ENCODE results near the gene USH2A.

The USH2A gene

DNA sequence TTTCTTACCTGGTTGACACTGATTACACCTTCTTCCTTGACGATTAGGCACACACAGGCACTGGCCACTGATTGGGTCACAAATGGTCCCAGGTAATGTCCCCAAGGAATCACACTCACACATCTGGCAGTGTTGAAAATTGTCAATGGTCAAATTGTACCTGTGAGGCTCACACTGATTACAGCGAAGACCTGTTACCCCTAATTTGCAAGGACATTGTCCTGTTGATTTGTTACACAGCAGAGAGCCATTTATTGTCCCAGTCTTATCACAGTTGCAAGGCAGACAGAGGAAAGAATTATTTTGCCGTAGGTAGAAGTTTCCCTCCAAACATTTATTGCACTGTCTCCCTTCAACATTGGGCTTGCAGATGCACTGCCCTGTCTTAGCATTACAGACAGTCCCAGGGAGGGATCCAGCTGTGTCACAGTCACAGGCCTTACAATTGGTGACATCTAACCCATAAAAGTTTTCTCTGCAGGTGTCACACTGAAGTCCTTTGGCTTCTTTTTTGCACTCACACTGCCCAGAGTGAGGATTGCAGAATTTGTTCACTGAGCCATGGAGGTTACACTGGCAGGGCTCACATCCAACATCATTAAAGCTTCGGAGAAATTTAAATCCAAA lies 176.6 kb downstream of the USH2A start:
- DNase-seq (ENCODE audit: extremely low read depth, low read depth), result no peak
- no peak overlapping the region for H3K4me3 ChIP-seq (replicated peaks; ENCODE audit: low read depth, low read length)
- TF ChIP-seq, protein P1, sequence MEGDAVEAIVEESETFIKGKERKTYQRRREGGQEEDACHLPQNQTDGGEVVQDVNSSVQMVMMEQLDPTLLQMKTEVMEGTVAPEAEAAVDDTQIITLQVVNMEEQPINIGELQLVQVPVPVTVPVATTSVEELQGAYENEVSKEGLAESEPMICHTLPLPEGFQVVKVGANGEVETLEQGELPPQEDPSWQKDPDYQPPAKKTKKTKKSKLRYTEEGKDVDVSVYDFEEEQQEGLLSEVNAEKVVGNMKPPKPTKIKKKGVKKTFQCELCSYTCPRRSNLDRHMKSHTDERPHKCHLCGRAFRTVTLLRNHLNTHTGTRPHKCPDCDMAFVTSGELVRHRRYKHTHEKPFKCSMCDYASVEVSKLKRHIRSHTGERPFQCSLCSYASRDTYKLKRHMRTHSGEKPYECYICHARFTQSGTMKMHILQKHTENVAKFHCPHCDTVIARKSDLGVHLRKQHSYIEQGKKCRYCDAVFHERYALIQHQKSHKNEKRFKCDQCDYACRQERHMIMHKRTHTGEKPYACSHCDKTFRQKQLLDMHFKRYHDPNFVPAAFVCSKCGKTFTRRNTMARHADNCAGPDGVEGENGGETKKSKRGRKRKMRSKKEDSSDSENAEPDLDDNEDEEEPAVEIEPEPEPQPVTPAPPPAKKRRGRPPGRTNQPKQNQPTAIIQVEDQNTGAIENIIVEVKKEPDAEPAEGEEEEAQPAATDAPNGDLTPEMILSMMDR (IDR thresholded peaks at IDR 0.05; ENCODE audit: low read depth, low read length, missing control alignments), result no peak

DNA sequence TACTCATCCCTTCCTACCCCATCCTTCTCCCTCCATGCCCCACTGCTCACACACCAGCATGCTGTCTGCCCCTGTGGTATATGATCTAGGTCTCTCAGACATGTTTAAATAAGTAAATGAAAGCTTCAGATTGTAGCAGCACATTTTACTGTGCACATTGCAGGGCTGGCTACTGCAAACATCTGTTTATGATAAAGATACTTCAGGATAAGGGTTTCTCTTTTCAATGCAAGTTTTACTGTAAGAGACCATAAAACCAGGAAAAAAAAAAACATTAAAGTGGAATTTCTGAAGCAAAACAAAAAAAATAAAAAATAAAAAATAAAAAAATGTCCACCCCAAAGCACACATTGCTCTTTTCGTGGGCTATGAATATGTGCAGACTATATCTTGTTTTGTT lies 184.4 kb downstream of the USH2A start:
- TF ChIP-seq, protein P1 (IDR thresholded peaks at IDR 0.05; ENCODE audit: low read depth, low read length, missing control alignments), result no peak
- no peak overlapping the region for H3K4me3 ChIP-seq (replicated peaks; ENCODE audit: low read depth, low read length)
- DNase-seq (ENCODE audit: extremely low read depth, low read depth), result no peak

DNA sequence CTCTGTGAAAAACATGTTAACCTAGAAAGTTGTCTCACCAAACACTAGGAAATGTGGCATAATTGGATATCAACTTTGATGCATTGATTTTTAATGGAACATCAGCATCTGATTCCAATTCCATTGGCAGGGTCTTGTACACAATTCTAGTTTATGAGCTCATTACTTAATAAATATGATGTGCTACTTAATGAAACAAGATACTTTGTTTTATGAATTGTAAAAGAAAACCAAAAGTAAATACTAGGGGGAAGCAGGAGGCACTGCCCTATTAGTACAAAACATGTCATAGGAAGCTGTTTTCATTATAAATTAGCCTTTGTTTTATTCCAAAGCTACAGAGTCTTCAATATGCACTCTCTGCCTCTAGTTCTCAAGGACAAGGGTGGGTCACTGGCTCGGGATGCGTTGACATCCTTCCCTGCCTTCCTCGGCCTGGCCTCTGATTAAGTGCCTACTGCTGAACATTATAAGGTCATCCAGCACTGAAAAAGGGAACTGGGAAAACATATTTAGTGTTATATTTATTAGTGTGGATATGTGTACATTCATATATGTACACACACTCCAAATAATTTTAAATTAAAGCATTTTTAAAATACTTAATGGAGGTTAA lies 185.2 kb downstream of the USH2A start:
- DNase-seq (ENCODE audit: extremely low read depth, low read depth), result no peak
- H3K4me3 ChIP-seq (replicated peaks; ENCODE audit: low read depth, low read length), result no peak overlapping the region
- TF ChIP-seq, protein P1 (IDR thresholded peaks at IDR 0.05; ENCODE audit: low read depth, low read length, missing control alignments), result no peak

DNA sequence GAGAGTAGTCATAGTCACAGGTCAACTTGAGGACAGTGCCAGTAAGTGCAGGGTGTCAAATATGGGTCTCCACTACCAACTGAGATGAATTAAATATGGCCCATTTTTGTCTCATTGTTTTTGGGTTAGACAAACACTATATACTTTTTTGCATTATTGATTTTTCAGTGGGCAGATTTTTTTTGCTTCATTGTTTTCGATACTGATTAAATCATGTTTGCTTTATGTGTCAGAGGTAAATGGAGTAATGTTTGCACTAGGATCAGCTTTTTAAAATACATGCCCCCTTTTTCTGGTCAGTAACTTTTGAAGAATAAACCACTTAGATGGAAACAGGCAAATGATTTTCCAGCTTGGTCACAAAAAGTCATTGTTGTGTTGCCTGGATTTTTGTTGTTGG lies 199.0 kb downstream of the USH2A start:
- DNase-seq (ENCODE audit: extremely low read depth, low read depth), result no peak
- TF ChIP-seq, protein P1 (IDR thresholded peaks at IDR 0.05; ENCODE audit: low read depth, low read length, missing control alignments), result no peak
- H3K4me3 ChIP-seq (replicated peaks; ENCODE audit: low read depth, low read length), result no peak overlapping the region

DNA sequence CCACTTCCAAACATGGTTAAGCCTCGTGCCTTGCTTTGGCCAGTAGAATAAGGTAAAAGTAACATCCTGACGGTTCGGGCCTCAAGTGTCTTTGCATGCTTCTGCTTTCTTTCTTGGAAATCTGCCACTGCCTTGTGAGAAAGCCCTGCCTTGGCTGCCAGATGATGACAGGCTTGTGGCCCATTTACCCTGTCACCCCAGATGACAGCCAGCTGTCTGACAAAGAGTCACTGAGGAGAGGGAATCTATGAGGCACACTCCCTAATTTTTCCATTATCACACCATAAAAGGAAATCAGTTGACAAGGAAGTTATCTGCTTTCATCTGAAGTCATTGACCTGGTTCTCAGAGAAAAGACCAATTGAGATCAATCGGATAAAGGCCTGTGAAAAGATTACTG lies 199.8 kb downstream of the USH2A start:
- TF ChIP-seq, protein P1 (IDR thresholded peaks at IDR 0.05; ENCODE audit: low read depth, low read length, missing control alignments), result no peak
- no peak for DNase-seq (ENCODE audit: extremely low read depth, low read depth)

DNA sequence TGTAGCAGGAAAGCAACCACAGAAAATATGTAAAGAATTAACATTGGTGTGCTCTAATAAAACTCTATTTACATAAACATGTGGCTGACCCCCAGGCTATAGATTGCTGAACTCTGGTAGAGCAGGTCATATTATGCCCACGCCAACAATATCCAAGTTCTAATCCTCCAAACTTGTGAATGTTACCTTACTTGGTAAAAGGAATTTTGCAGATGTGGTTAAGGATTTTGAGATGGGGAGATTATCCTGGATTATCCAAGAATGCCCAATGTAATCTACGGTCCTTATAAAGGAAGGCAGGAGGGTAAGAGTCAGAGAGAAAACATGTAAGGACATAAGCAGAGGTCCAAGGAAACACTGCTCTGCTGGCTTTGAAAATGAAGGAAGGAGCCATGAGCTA lies 201.0 kb downstream of the USH2A start:
- TF ChIP-seq, protein P1 (IDR thresholded peaks at IDR 0.05; ENCODE audit: low read depth, low read length, missing control alignments), result no peak
- no peak overlapping the region for H3K4me3 ChIP-seq (replicated peaks; ENCODE audit: low read depth, low read length)
- peak; percentile 42 for DNase-seq (ENCODE audit: extremely low read depth, low read depth)

More for the DNA sequence above, 199.8 kb downstream of the USH2A start:
- no peak overlapping the region for H3K4me3 ChIP-seq (replicated peaks; ENCODE audit: low read depth, low read length)
